AG10803 (cell line): ENCODE measurements around the gene JARID2.

ENCODE experiments used
- DNase-seq: peaks from one replicate; pipeline ENCODE4 v3.0.0; 2010; ENCODE audit warnings: low read depth
- H3K4me3 ChIP-seq: 2 replicates; pipeline ENCODE4 v1.5.1; 2011; ENCODE audit warnings: mild to moderate bottlenecking, low read length, control low read depth
- TF ChIP-seq, protein P1 (sequence below): conservative IDR thresholded peaks from 2 replicates; pipeline ENCODE4 v1.5.1; 2011; ENCODE audit warnings: mild to moderate bottlenecking, low read length, control low read depth, inconsistent platforms

Gene JARID2

DNA sequence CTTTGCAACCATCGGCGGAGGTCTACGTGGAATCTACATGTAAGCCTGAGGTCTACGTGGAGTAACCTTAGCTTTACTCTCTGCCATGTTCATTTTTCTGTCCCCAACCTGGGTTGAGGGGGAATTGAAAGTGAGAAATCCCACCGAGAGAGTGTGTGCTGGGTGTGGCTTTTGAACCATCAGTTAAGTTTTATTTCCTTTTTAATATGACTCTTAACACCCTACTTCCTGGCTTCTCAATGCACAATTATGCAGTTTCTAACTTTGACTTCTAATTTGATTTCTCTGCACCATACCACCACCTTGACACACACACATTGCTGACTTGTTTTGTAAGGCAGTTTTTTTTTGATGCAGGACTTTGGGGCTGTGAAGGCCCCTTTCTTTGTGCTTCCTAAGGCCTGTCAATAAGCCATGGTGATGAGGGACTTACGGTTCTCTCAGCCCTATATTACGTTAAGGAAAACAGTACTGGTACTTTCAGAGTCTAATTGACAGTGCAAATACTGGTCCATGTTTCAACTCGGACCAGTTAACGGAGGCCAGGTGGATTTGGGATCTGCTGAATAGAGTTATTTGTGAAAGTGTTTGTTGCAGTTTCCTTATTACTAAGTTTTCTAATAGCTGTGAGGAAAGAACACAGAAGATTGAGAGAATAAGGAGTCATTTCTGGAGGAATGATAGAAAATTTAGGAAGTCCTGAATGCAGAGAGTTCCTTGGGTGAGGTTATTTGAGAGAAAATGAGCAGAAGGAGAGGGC lies 206.5 kb downstream of the JARID2 start:
- H3K4me3 ChIP-seq = no peak overlapping the region
- TF ChIP-seq, protein P1, sequence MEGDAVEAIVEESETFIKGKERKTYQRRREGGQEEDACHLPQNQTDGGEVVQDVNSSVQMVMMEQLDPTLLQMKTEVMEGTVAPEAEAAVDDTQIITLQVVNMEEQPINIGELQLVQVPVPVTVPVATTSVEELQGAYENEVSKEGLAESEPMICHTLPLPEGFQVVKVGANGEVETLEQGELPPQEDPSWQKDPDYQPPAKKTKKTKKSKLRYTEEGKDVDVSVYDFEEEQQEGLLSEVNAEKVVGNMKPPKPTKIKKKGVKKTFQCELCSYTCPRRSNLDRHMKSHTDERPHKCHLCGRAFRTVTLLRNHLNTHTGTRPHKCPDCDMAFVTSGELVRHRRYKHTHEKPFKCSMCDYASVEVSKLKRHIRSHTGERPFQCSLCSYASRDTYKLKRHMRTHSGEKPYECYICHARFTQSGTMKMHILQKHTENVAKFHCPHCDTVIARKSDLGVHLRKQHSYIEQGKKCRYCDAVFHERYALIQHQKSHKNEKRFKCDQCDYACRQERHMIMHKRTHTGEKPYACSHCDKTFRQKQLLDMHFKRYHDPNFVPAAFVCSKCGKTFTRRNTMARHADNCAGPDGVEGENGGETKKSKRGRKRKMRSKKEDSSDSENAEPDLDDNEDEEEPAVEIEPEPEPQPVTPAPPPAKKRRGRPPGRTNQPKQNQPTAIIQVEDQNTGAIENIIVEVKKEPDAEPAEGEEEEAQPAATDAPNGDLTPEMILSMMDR = no peak
- DNase-seq = no peak

GRCh38 chr6:15453186-15453585 lies 207.3 kb downstream of the JARID2 start:
- TF ChIP-seq, protein P1 = no peak
- H3K4me3 ChIP-seq = no peak overlapping the region
- no peak for DNase-seq

DNA sequence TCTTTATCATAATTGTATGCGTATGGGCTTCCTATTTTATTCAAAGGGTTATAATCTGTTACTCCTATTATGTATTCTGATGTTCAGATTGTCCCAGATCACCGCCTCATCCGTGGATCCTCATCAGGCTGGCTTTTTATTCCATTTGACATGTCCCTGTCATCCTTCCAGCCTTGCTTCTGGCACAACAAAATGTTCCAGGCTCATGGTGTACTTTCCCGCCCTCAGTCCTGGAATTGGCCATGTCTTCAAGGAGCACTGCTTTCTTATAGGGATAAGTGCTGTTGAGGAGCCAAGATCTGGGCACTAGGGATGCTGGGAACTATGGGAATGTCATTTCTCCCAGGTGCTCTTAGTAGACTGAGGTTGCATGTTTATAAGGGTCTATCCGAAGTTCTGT lies 207.8 kb downstream of the JARID2 start:
- TF ChIP-seq, protein P1 = no peak
- no peak overlapping the region for H3K4me3 ChIP-seq
- no peak for DNase-seq

DNA sequence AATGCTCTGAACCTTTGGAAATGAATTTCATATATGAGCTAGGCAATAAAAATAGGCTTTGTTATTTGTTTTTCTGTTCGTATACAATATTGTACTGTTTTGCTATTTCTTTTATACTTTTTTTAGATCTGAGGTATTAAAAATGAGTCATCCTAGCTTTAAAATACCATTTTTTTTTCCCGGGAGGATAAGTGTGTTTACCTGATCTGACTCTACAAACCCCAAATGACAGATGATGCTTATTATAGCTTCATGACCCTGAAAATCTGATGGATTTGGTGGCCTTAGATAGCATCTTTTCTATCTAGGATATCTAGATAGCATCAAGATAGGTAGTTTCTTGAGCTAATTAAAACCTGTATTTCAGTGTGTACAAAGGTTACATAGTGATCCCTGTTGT lies 210.6 kb downstream of the JARID2 start:
- H3K4me3 ChIP-seq = no peak overlapping the region
- DNase-seq = no peak
- TF ChIP-seq, protein P1 = no peak

- no peak for DNase-seq
- no peak overlapping the region for H3K4me3 ChIP-seq
- TF ChIP-seq, protein P1 = no peak
These were observed 211.3 kb downstream of the JARID2 start for GRCh38 chr6:15457121-15457650.

- peak overlapping the region; percentile 4; the same call in 1 of the 2 replicates for H3K4me3 ChIP-seq
- peak; percentile 7 for DNase-seq
- TF ChIP-seq, protein P1 = no peak
These were observed 212.2 kb downstream of the JARID2 start for GRCh38 chr6:15458021-15458459.
